ENCODE data around the gene RAB11FIP5.
"Not testable (repeated sequence)": the region's sequence is repeated elsewhere in the genome, so short reads cannot be mapped to it uniquely, and the experiment has no call there.

RAB11FIP5 gene

GRCh38 chr2:73112913-73113854 is at the start of gene RAB11FIP5:
RAB11FIP5 (minus strand) TSS chr2:73112948; CDS start chr2:73112777, 171 bp downstream.
- peak; percentile 91 for DNase-seq

GRCh38 chr2:73156539-73157124 is 43.9 kb upstream of the RAB11FIP5 start:
- DNase-seq = peak; percentile 58

- DNase-seq = no peak
These were observed 30.2 kb upstream of the RAB11FIP5 start for GRCh38 chr2:73142937-73143336.

GRCh38 chr2:73141896-73142295 is 29.1 kb upstream of the RAB11FIP5 start:
- DNase-seq = no peak

- DNase-seq = no peak
These were observed 22.5 kb upstream of the RAB11FIP5 start for GRCh38 chr2:73135236-73135635.

- no peak for DNase-seq
These were observed 21.7 kb upstream of the RAB11FIP5 start for GRCh38 chr2:73134471-73134870.

- DNase-seq = no peak
These were observed 20.9 kb upstream of the RAB11FIP5 start for GRCh38 chr2:73133566-73134197.

- DNase-seq = no peak
These were observed 19.1 kb upstream of the RAB11FIP5 start for GRCh38 chr2:73131807-73132206.

- no peak for DNase-seq
These were observed 18.0 kb upstream of the RAB11FIP5 start for GRCh38 chr2:73130790-73131189.

- DNase-seq = no peak
These were observed 16.2 kb upstream of the RAB11FIP5 start for GRCh38 chr2:73128841-73129535.

- DNase-seq = no peak
These were observed 9.8 kb upstream of the RAB11FIP5 start for GRCh38 chr2:73122536-73122935.

- not testable (repeated sequence) for DNase-seq
These were observed 7.0 kb upstream of the RAB11FIP5 start for GRCh38 chr2:73119611-73120239.

- no peak for DNase-seq
These were observed 4.7 kb upstream of the RAB11FIP5 start for GRCh38 chr2:73117441-73117840.

- no peak for DNase-seq
These were observed 3.6 kb upstream of the RAB11FIP5 start for GRCh38 chr2:73116182-73116960.

GRCh38 chr2:73114273-73114867 is 1.6 kb upstream of the RAB11FIP5 start:
- no peak for DNase-seq

GRCh38 chr2:73112026-73112912 is 479 bp downstream of the RAB11FIP5 start:
- peak; percentile 45 for DNase-seq

GRCh38 chr2:73111073-73112025 is 1.4 kb downstream of the RAB11FIP5 start:
- peak; percentile 23 for DNase-seq

GRCh38 chr2:73110168-73111072 is 2.3 kb downstream of the RAB11FIP5 start:
- no peak for DNase-seq

All from CD4-positive, alpha-beta T cell treated with Interleukin-6 for 4 hours (primary cell).